H54 (cell line): ENCODE measurements around the gene PSMA2.
"Not testable (repeated sequence)": the region's sequence is repeated elsewhere in the genome, so short reads cannot be mapped to it uniquely, and the experiment has no call there.

Experiments
- DNase-seq: peaks from one replicate; pipeline ENCODE4 v3.0.0; 2011; ENCODE audit warnings: low spot score, mixed read lengths; ENCODE audit not compliant: insufficient read length
- FAIRE-seq: peaks from 3 replicates; lab custom pipeline; 2011; peaks lifted over from hg19 to GRCh38; lab: Jason Lieb, UNC
- POLR2A ChIP-seq: IDR thresholded peaks from 2 replicates; pipeline ENCODE4 v1.6.1; 2011; ENCODE audit warnings: low read depth, mild to moderate bottlenecking, low read length

The PSMA2 gene

DNA sequence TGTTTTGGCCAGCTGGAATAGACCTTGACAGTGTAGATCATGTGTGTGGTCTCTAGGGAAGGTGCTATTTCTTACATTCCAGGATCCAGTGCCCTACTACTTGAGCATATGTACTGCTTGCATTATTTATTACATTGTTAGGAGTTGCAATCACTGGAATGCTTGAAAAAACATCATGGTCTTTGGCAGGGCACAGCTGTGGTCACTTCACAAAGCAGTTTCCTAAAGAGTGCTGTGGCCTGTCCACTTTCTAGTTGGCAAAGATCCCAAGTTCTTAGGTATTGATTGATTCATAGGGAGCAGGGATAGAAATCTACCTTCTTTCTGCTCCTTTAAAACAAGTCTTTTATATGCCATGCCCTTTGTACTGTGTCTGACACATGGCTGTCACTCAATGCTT is 24.7 kb downstream of the PSMA2 start:
- FAIRE-seq (no peak), DNase-seq (no peak)
- no peak for TF ChIP-seq POLR2A

GRCh38 chr7:42906181-42906580 is 25.8 kb downstream of the PSMA2 start:
- TF ChIP-seq POLR2A, result no peak
- no peak for DNase-seq
- FAIRE-seq, result no peak

GRCh38 chr7:42902331-42902730 is 29.6 kb downstream of the PSMA2 start:
- TF ChIP-seq POLR2A, result no peak
- DNase-seq, result no peak
- FAIRE-seq, result no peak

GRCh38 chr7:42900842-42901241 is 31.1 kb downstream of the PSMA2 start:
- DNase-seq, result no peak
- no peak for FAIRE-seq
- no peak for TF ChIP-seq POLR2A

- TF ChIP-seq POLR2A, result no peak
- FAIRE-seq (no peak), DNase-seq (no peak)
Measured at GRCh38 chr7:42893346-42894240, 38.4 kb downstream of the PSMA2 start.

DNA sequence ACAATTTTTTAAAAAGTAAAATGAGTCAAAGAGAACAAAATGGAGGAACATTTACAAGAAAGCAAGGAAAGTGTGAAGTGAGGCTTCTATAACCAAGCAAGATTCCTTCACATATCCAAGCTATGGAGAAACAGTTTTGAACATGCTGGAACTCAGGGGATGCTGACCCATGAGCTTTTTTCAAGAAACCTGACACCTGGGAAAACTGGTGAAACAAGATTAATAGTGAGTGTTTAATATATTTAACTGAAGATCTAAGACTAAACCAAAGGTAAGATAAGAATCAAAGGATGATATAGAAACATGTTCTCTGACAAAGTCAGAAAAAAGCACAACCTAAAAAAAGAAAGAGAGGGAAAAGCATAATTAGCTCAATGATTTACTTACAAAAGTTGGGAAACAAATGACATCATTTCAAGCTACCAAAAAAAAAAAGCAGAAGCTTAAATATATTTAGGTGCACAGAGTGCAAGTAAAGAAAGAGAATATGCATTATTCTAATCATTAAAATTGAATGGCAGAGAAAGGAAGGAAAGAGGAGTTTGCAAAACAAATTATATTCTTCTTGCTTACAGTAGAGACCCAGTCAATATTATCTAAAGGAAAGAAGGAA is 45.0 kb downstream of the PSMA2 start:
- TF ChIP-seq POLR2A, result no peak
- no peak for FAIRE-seq
- no peak for DNase-seq

GRCh38 chr7:42886129-42886528 is 45.8 kb downstream of the PSMA2 start:
- TF ChIP-seq POLR2A, result no peak
- no peak for DNase-seq
- FAIRE-seq, result peak; percentile 30

GRCh38 chr7:42885183-42885582 is 46.8 kb downstream of the PSMA2 start:
- FAIRE-seq, DNase-seq: not testable (repeated sequence)

GRCh38 chr7:42883950-42884349 is 48.0 kb downstream of the PSMA2 start:
- DNase-seq, result no peak
- no peak for TF ChIP-seq POLR2A
- FAIRE-seq, result no peak

- TF ChIP-seq POLR2A, result no peak
- DNase-seq (no peak), FAIRE-seq (no peak)
Measured at GRCh38 chr7:42880392-42880791, 51.6 kb downstream of the PSMA2 start.

DNA sequence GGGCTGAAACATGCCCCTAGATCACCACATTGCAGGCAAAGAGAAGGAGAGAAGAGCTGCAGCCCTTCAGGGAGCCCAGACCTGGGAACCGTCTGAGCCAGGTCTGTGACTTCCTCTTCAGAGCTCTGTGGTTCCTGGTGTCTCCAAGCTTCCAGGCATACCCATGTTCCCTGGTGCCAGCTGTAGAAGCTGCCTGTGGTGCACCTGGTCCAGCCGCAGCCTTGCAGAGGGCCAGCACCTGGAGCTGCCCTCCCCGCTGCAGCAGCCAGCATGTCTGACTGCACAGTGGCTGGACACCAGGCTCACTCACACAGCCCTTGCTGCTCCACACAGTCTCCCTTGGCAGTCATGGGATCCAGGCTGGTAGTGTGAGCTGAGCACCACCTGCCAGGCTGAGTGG is 53.7 kb downstream of the PSMA2 start:
- no peak for TF ChIP-seq POLR2A

DNA sequence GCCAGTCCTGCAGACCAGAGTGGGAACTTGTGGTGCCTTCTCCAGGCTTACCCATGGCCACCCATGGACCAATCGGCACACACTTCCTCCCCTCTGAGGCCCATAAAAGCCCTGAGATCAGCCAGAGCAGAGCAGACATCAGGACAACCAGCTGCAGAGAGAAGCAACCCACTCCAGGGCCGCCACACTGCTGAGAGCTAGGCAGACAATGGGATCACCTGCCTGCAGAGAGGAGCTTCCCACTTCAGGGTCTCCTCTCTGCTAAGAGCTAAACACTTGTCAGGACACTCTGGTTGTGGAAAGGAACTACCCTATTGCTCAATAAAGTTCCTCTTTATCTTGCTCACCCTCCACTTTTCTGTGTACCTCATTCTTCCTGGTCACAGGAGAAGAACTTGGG is 54.1 kb downstream of the PSMA2 start:
- no peak for TF ChIP-seq POLR2A
- FAIRE-seq (no peak), DNase-seq (no peak)

More for the DNA sequence above, 53.7 kb downstream of the PSMA2 start:
- FAIRE-seq (no peak), DNase-seq (no peak)

GRCh38 chr7:42876182-42877068 is 55.5 kb downstream of the PSMA2 start:
- FAIRE-seq (peak; percentile 69), DNase-seq (peak; percentile 53)
- TF ChIP-seq POLR2A, result no peak
